Measurements from ENCODE around the gene NUP210. TPM values are rescaled to one million over a fixed set of nuclear protein-coding genes. Genes with fewer than 3 reads are reported as not detected.

NUP210 gene
- total RNA-seq, 4 donors from 2014 or later = 1.7 to 3.6 (median 2.7) TPM

DNA sequence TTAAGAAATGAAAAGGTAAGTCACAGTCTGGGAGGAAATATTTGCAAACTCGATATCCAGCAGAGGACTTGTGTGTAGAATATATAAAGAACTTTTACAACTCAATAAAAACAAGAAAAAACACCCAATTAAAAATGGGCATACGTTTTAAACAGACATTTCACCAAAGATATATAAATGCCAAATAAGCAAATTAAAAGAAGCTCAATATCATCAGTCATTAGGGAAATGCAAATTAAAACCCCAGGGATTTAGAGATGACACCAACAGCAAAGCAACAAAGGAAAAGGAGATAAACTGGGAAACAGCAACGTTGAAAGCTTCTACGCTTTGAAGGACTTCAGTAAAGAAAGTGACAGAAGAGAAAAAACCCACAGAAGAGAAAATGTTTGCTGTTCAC, 132.3 kb downstream of the NUP210 start:
- intact Hi-C loops (cut with DNase I; ENCODE audit: low total_unique reads) = no loop called here
- ATAC-seq = no peak

DNA sequence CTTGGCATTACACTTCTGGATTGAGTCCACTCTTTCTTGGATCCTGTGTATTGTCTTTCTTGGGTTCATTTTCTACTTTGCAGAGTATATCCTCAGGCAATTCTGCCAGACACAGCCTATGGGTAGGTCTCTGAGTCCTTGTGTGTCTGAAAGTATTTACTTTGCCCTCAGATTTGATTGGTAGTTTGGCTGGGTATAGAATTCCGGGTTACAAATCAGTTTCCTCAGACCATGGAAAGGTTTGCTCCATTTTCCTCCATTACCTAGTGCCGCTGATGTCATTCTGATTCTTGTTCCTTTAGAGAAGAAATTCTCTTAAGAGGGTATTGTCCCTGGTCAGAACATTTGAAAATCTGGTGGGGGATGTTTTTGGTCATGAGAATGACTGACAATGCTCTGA, 133.2 kb downstream of the NUP210 start:
- Histone ChIP-seq H3K4me3 (no peak overlapping the region), H3K27ac (no peak overlapping the region), H3K4me1 (peaks cover 0 to 8% of the 10 kb centered on the region in 2 donors), H3K27me3 (peaks cover 30 to 40% (median 35%) of the 10 kb centered on the region in 3 donors), H3K9me3 (no peaks in the 10 kb centered on the region), H3K36me3 (no peaks in the 10 kb centered on the region)
- DNase-seq (no peak), ATAC-seq (no peak)
- intact Hi-C loops (cut with DNase I; ENCODE audit: low total_unique reads) = no loop called here
- in situ Hi-C loops (cut with MboI; ENCODE audit: low sequenced_read_pairs in 4 of 4) = loop anchor here in 2 of 4 donors (25.0 kb wide), 1 partner anchor 200 kb away; no protein-coding TSS in a partner anchor
- TF ChIP-seq, protein P1, sequence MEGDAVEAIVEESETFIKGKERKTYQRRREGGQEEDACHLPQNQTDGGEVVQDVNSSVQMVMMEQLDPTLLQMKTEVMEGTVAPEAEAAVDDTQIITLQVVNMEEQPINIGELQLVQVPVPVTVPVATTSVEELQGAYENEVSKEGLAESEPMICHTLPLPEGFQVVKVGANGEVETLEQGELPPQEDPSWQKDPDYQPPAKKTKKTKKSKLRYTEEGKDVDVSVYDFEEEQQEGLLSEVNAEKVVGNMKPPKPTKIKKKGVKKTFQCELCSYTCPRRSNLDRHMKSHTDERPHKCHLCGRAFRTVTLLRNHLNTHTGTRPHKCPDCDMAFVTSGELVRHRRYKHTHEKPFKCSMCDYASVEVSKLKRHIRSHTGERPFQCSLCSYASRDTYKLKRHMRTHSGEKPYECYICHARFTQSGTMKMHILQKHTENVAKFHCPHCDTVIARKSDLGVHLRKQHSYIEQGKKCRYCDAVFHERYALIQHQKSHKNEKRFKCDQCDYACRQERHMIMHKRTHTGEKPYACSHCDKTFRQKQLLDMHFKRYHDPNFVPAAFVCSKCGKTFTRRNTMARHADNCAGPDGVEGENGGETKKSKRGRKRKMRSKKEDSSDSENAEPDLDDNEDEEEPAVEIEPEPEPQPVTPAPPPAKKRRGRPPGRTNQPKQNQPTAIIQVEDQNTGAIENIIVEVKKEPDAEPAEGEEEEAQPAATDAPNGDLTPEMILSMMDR (IDR thresholded peaks at IDR 0.05 in 4 of 5, conservative IDR thresholded peaks at IDR 0.05 in 1 of 5) = no peak
- no peak for TF ChIP-seq POLR2A (IDR thresholded peaks at IDR 0.05)

More for the DNA sequence above, 132.3 kb downstream of the NUP210 start:
- DNase-seq = no peak
- Histone ChIP-seq H3K27me3 (peaks cover 30 to 37% (median 30%) of the 10 kb centered on the region in 3 donors), H3K36me3 (no peaks in the 10 kb centered on the region), H3K4me3 (no peak overlapping the region), H3K27ac (no peak overlapping the region), H3K4me1 (peaks cover 0 to 4% of the 10 kb centered on the region in 2 donors), H3K9me3 (no peaks in the 10 kb centered on the region)
- TF ChIP-seq, protein P1 (IDR thresholded peaks at IDR 0.05 in 4 of 5, conservative IDR thresholded peaks at IDR 0.05 in 1 of 5) = no peak
- no peak for TF ChIP-seq POLR2A (IDR thresholded peaks at IDR 0.05)
- in situ Hi-C loops (cut with MboI; ENCODE audit: low sequenced_read_pairs in 4 of 4) = loop anchor here in 2 of 4 donors (25.0 kb wide), 1 partner anchor 201 kb away; no protein-coding TSS in a partner anchor

DNA sequence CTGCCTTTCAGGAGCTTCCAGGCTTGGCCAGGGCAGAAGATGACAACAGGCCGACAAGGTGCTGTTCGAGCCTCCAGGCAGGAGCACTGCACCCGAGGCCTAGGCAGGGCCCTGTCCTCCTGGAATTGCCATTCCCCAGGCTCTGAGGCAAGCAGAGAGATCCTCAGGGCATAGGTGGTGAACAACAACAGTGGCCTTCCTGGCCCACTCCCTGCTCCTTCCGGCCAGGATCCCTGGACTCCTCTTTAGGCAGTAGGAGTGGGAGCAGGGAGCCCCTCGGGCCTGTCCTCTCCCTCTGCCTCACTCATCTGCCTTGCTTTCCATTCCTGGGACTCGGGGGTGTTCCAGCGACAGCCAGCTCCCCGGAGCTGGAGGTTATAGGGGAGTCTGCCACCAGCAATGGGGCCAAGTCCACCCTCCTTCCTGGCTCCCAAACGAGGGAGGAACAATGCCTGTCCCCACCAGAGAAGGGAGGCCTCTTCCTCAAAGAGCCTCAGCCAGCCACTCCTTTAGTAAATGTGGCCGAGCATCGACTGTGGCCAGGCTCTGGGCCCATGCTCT, 135.0 kb downstream of the NUP210 start:
- peaks cover 0 to 8% of the 10 kb centered on the region in 2 donors for H3K4me1 ChIP-seq
- TF ChIP-seq, protein P1 (IDR thresholded peaks at IDR 0.05 in 4 of 5, conservative IDR thresholded peaks at IDR 0.05 in 1 of 5) = no peak
- no peak for TF ChIP-seq POLR2A (IDR thresholded peaks at IDR 0.05)
- in situ Hi-C loops (cut with MboI; ENCODE audit: low sequenced_read_pairs in 4 of 4) = loop anchor here in 2 of 4 donors (25.0 kb wide), 1 partner anchor 198 kb away; no protein-coding TSS in a partner anchor
- H3K36me3 ChIP-seq = no peaks in the 10 kb centered on the region
- intact Hi-C loops (cut with DNase I; ENCODE audit: low total_unique reads) = no loop called here
- H3K27ac ChIP-seq = no peak overlapping the region
- DNase-seq = no peak
- no peaks in the 10 kb centered on the region for H3K9me3 ChIP-seq
- no peak for ATAC-seq
- peaks cover 30 to 40% (median 37%) of the 10 kb centered on the region in 3 donors for H3K27me3 ChIP-seq
- no peak overlapping the region for H3K4me3 ChIP-seq

DNA sequence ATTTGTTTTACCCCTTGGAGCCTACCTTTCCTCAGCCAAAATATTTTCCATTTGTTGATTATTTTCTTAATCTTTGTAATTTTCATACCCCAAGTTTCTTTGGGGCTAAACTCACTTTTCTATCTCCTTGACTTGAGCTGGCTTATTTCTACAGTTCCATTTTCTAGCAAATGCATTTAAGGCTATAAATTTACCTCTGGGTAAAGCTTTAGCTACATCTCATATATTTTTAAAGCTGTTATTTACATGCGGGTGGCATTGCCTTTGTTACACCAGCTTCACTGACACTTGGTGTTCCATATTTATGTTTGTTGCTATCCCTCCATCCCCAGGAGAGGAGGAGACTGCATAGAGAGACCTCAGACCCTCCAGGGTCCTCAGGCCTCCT, 136.3 kb downstream of the NUP210 start:
- no peaks in the 10 kb centered on the region for H3K36me3 ChIP-seq
- no peak overlapping the region for H3K4me3 ChIP-seq
- intact Hi-C loops (cut with DNase I; ENCODE audit: low total_unique reads) = loop anchor here (1.0 to 5.0 kb wide), 3 partner anchors 52 to 192 kb away; no protein-coding TSS in a partner anchor
- TF ChIP-seq, protein P1 (IDR thresholded peaks at IDR 0.05 in 4 of 5, conservative IDR thresholded peaks at IDR 0.05 in 1 of 5) = no peak
- no peak for TF ChIP-seq POLR2A (IDR thresholded peaks at IDR 0.05)
- H3K4me1 ChIP-seq = peaks cover 0 to 8% of the 10 kb centered on the region in 2 donors
- no peak for ATAC-seq
- no peaks in the 10 kb centered on the region for H3K9me3 ChIP-seq
- in situ Hi-C loops (cut with MboI; ENCODE audit: low sequenced_read_pairs in 4 of 4) = loop anchor here in 2 of 4 donors (25.0 kb wide), 1 partner anchor 197 kb away; no protein-coding TSS in a partner anchor
- no peak for DNase-seq
- no peak overlapping the region for H3K27ac ChIP-seq
- H3K27me3 ChIP-seq = peaks cover 30 to 40% (median 37%) of the 10 kb centered on the region in 3 donors
